ENCODE results near the gene SOX5.

SOX5 gene

DNA sequence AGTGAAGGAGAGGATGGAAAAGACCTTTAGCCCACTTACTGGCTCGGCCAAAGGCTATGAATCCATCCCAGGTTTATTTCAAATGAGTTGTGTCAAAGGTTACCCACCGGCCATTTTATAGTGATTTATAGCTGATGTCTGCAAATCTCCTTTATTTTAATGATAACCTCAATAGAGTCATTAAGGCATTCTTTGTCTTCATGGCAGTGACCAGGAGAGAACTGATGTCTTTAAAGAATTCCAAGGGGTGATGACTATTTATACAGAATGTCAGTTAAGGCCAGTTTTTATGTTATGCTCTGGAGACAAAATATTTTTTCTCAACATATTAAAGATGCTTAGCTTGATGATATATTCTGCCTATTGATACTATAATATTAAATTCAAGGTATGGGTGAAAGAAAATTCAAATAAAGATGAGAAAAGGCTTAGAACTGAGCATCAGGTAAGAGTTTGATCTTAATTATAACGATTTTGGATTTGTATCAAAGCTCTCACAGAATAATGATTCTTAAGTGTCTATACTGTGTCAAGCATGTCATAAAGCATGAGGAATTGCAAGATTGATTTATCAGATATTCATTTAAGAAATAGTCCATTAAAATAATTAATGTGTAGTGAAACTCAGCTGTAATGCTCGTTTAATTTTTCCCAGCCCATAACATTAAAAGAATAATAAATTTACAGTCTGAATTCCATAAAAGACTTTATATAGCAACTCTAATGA is 361.5 kb downstream of the SOX5 start:
- no peak for DNase-seq (ENCODE audit: low read depth)
- TF ChIP-seq, protein P1, sequence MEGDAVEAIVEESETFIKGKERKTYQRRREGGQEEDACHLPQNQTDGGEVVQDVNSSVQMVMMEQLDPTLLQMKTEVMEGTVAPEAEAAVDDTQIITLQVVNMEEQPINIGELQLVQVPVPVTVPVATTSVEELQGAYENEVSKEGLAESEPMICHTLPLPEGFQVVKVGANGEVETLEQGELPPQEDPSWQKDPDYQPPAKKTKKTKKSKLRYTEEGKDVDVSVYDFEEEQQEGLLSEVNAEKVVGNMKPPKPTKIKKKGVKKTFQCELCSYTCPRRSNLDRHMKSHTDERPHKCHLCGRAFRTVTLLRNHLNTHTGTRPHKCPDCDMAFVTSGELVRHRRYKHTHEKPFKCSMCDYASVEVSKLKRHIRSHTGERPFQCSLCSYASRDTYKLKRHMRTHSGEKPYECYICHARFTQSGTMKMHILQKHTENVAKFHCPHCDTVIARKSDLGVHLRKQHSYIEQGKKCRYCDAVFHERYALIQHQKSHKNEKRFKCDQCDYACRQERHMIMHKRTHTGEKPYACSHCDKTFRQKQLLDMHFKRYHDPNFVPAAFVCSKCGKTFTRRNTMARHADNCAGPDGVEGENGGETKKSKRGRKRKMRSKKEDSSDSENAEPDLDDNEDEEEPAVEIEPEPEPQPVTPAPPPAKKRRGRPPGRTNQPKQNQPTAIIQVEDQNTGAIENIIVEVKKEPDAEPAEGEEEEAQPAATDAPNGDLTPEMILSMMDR (conservative IDR thresholded peaks at IDR 0.05; ENCODE audit: control insufficient read depth, insufficient read depth, low read depth, low read length) = no peak
- H3K4me3 ChIP-seq (ENCODE audit: control insufficient read depth, low read depth, low read length) = no peak overlapping the region

DNA sequence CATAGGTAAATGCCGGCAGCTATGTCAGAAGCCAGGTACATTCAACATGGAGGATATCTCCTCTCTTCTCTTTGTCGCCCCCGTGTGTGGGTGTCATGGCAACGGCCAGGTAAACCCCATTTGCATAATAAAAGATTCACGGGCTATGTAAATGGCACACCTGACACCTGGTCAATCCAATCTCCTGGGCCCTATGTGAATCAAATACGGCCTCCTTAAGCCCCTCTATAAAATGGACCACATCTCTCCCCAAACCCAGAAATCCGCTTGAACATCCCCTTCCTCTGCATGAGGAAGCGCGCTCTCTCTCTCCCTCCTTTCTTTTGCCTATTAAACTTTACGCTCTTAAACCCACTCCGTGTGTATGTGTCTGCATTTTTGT is 363.7 kb downstream of the SOX5 start:
- no peak for DNase-seq (ENCODE audit: low read depth)
- TF ChIP-seq, protein P1 (conservative IDR thresholded peaks at IDR 0.05; ENCODE audit: control insufficient read depth, insufficient read depth, low read depth, low read length) = no peak
- H3K4me3 ChIP-seq (ENCODE audit: control insufficient read depth, low read depth, low read length) = no peak overlapping the region

DNA sequence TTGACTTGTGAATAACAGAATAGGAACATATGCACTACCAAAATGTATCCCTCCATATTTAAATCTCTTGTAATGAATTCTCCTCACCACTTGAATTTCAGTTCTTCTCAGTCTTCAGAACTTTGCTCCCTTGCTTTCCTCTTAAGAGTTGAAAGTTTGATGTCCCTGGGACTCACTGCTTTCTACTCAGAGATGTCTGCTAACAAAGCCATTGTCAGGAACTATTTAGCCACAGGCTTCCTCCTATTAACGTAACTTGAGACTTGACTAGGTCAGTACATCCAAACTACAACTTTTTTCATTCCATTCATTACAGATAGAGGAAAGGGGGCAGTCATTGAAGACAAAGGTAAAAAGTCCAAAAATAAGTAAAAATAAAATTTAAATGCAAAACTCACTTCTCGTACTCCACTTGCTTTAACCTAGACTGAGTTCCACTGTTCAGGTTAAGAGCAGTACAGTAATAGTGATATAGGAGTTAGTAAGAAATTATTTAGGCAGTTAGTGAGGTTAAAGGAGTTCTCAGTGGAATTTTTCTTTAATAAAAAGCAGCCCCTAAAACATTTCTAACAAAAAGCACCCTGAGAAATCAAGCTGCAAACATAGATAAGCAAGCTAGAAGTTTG is 364.2 kb downstream of the SOX5 start:
- no peak for DNase-seq (ENCODE audit: low read depth)
- H3K4me3 ChIP-seq (ENCODE audit: control insufficient read depth, low read depth, low read length) = no peak overlapping the region
- TF ChIP-seq, protein P1 (conservative IDR thresholded peaks at IDR 0.05; ENCODE audit: control insufficient read depth, insufficient read depth, low read depth, low read length) = no peak

DNA sequence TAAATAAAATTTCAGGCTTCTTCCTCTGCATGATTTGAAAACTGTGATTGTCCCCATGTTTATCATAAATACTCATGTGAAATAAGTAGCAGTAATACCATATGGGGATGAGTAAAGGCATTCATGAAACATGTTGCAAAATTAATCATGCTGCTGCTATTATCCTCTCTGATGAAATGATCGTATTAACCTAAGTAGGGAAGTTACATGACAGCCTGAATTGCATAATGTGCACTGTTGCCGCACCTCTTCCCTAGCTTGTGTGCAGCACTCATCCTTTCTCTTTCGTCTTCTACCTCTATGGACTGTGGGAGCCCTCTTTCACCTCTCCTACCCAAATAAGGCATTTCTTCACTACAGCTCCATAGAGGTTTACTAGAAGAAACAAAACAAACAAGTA is 367.6 kb downstream of the SOX5 start:
- TF ChIP-seq, protein P1 (conservative IDR thresholded peaks at IDR 0.05; ENCODE audit: control insufficient read depth, insufficient read depth, low read depth, low read length) = no peak
- H3K4me3 ChIP-seq (ENCODE audit: control insufficient read depth, low read depth, low read length) = no peak overlapping the region
- DNase-seq (ENCODE audit: low read depth) = no peak

DNA sequence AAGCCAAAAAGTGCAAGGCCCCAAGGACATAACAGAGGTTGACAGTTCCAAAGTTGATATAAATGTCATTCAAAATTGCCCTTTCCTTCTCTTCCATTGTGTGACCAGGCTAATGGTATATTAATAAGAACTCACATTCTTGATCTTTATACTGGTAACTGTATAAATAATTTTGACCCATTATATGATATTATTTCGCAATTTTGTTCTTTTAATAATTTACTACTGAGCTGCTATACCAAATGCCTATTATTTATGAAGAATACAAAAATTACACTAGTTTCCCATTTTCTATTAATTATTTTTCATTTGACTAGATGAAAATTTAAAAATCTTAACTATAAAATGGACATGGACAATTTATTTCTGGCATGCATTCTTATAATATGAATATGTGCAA is 370.2 kb downstream of the SOX5 start:
- no peak overlapping the region for H3K4me3 ChIP-seq (ENCODE audit: control insufficient read depth, low read depth, low read length)
- TF ChIP-seq, protein P1 (conservative IDR thresholded peaks at IDR 0.05; ENCODE audit: control insufficient read depth, insufficient read depth, low read depth, low read length) = no peak
- DNase-seq (ENCODE audit: low read depth) = no peak

DNA sequence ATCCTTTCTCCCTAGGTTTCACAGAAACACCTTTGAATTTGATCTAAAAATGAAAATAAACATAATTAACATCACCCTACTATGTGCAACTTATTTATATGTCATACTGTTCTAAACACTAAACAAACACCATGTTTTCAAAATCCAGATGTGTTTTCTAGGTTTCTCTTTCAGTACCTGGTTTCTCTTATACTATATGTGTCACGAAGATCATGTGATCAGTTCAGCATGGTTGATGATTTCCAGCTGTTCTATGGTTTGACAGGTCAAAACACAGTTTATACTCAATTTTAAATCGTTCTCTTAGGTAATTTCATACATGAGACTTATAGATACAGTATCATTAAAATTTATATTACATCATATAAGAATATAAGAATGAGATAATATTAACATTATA is 373.1 kb downstream of the SOX5 start:
- no peak overlapping the region for H3K4me3 ChIP-seq (ENCODE audit: control insufficient read depth, low read depth, low read length)
- no peak for DNase-seq (ENCODE audit: low read depth)
- TF ChIP-seq, protein P1 (conservative IDR thresholded peaks at IDR 0.05; ENCODE audit: control insufficient read depth, insufficient read depth, low read depth, low read length) = no peak

Data from fibroblast of mammary gland (primary cell).